Rectal smooth muscle tissue (tissue), 1 donor: ENCODE results near the gene MMP14.
"Not testable (repeated sequence)": the region's sequence is repeated elsewhere in the genome, so short reads cannot be mapped to it uniquely, and the experiment has no call there.

Source experiments
- H3K27ac ChIP-seq: one replicate; pipeline ENCODE4 v1.7.0; 2013; ENCODE audit warnings: low read depth, low read length, inconsistent platforms
- H3K27me3 ChIP-seq: one replicate; pipeline ENCODE4 v1.7.0; 2013; ENCODE audit warnings: low read length; ENCODE audit not compliant: control insufficient read depth, insufficient read depth
- H3K36me3 ChIP-seq: one replicate; pipeline ENCODE4 v1.7.0; 2013; ENCODE audit warnings: low read length; ENCODE audit not compliant: control insufficient read depth, insufficient read depth
- H3K4me1 ChIP-seq: one replicate; pipeline ENCODE4 v1.7.0; 2013; ENCODE audit warnings: low read length; ENCODE audit not compliant: control insufficient read depth, insufficient read depth
- H3K4me3 ChIP-seq: one replicate; pipeline ENCODE4 v1.7.0; 2013; ENCODE audit warnings: low read length
- H3K9ac ChIP-seq: one replicate; pipeline ENCODE4 v1.7.0; 2013; ENCODE audit warnings: low read length

The MMP14 gene

DNA sequence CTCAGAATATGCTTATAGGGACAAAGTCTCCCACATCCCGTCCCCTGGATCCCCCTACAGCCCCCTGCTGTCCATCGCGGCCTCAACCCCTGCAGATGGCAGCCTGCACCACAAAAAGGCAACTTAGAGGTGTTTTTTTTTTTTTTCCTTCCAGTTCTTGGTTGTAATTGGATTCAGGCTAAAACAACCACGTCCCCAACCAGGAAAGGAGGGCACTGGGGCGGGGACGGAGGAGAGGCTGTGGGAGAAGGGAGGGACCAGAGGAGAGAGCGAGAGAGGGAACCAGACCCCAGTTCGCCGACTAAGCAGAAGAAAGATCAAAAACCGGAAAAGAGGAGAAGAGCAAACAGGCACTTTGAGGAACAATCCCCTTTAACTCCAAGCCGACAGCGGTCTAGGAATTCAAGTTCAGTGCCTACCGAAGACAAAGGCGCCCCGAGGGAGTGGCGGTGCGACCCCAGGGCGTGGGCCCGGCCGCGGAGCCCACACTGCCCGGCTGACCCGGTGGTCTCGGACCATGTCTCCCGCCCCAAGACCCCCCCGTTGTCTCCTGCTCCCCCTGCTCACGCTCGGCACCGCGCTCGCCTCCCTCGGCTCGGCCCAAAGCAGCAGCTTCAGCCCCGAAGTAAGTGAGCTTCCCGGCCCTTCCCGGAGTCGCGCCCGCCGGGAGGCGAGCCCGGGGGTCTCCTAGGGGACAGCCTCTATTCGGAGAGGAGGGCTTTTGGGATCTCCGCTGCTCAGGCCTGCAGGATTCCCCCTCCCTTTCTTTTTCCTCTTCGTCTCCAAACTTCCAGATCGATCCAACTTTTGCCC is at the start of gene MMP14:
Gene MMP14, plus strand, starts transcription at position 285 of the 813 bp plus-strand sequence. Its CDS starts 233 bp downstream, at position 518.
- Histone ChIP-seq H3K4me1 (peaks cover 15% of the 10 kb centered on the region), H3K27ac (peak within 1 kb of the TSS; percentile 96), H3K4me3 (peak within 1 kb of the TSS; percentile 94), H3K36me3 (peaks cover 10% of the 10 kb centered on the region), H3K27me3 (no peaks in the 10 kb centered on the region), H3K9ac (peak within 1 kb of the TSS; percentile 91)

DNA sequence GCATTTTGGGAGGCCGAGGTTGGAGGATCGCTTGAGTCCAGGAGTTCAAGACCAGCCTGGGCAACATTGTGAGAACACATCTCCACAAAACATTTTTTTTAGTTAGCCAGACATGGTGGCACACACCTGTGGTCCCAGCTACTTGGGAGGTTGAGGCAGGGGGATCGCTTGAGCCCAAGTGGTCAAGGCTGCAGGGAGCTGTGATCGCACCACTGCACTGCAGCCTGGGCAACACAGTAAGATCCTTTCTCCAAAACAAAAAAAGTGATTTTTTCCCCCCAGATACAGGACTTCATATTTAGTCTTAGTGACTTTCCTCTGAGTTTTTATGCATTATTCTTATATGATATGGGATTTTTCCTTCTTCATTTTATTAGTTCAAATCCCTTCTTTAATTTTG is 49.7 kb upstream of the MMP14 start:
- Histone ChIP-seq H3K27me3 (no peaks in the 10 kb centered on the region), H3K4me3 (no peak overlapping the region), H3K9ac (no peak overlapping the region), H3K27ac (no peak overlapping the region), H3K36me3 (no peaks in the 10 kb centered on the region), H3K4me1 (no peaks in the 10 kb centered on the region)

DNA sequence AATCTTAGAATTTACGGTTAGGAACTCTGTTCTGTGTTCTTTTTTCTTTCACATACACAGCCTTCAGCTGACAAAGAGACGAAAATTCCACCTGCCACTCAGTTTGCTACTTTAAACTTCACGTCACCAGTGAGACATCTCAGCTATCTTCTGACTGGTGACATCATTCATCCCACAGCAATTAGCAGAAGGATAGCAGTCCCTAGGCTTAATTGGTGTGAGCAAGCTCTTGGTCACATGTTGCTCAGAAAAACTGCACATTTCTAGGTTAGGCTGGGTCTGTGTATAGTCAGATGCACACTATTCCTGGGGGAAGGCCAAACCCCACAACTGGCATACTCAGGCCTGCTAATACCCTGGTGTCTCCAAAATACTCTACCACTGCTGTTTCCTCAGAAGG is 45.1 kb upstream of the MMP14 start:
- no peaks in the 10 kb centered on the region for H3K4me1 ChIP-seq
- no peaks in the 10 kb centered on the region for H3K27me3 ChIP-seq
- no peak overlapping the region for H3K27ac ChIP-seq
- no peak overlapping the region for H3K4me3 ChIP-seq
- no peak overlapping the region for H3K9ac ChIP-seq
- no peaks in the 10 kb centered on the region for H3K36me3 ChIP-seq

DNA sequence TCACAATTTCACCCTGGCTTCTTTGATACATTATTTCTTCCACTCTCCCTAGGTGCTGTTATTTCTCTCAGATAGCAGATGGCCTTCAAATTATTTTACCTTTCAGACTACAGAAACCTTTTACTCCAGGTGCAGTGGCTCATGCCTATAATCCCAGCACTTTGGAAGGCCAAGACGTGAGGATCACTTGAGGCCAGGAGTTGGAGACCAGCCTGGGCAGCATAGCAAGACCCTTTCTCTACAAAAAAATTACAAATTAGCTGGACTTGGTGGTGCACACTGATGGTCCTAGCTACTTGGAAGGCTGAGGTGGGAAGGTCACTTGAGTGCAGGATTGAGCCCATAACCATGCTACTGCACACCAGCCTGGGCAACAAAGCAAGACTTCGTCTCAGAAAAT is 44.2 kb upstream of the MMP14 start:
- Histone ChIP-seq H3K9ac (no peak overlapping the region), H3K27ac (no peak overlapping the region), H3K4me1 (no peaks in the 10 kb centered on the region), H3K36me3 (no peaks in the 10 kb centered on the region), H3K27me3 (no peaks in the 10 kb centered on the region), H3K4me3 (no peak overlapping the region)

DNA sequence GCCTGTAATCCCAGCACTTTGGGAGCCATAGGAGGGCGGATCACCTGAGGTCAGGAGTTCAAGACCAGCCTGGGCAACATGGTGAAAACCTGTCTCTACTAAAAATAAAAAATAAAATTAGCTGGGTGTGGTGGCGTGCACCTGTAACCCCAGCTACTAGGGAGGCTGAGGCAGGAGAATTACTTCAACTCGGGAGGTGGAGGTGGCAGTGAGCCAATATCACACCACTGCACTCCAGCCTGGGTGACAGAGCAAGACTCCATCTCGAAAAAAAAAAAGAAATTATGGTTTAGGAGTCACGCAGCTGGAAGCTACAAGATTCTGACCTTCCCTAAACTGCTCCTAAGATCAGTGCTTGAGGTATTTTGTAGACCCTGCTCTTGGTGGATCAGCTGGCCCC is 42.8 kb upstream of the MMP14 start:
- H3K9ac ChIP-seq, H3K27ac ChIP-seq, H3K27me3 ChIP-seq, H3K4me1 ChIP-seq, H3K4me3 ChIP-seq, H3K36me3 ChIP-seq: not testable (repeated sequence)

DNA sequence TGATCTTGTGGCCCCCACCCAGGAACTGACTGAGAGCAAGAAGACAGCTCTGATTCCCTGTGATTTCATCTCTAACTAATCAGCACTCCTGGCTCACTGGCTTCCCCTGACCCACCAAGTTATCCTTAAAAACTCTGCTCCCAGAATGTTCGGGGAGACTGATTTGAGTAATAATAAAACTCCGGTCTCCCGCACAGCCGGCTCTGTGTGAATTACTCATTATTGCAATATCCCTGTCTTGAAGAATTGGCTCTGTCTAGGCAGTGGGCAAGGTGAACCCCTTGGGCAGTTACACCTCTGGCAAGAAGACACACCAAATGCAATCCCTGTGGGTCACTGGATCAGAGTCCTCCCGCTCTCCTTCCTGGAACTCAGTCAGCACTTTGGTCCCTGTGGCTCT is 42.4 kb upstream of the MMP14 start:
- Histone ChIP-seq H3K4me1 (no peaks in the 10 kb centered on the region), H3K27me3 (no peaks in the 10 kb centered on the region), H3K4me3 (no peak overlapping the region), H3K36me3 (no peaks in the 10 kb centered on the region), H3K27ac (no peak overlapping the region), H3K9ac (no peak overlapping the region)

DNA sequence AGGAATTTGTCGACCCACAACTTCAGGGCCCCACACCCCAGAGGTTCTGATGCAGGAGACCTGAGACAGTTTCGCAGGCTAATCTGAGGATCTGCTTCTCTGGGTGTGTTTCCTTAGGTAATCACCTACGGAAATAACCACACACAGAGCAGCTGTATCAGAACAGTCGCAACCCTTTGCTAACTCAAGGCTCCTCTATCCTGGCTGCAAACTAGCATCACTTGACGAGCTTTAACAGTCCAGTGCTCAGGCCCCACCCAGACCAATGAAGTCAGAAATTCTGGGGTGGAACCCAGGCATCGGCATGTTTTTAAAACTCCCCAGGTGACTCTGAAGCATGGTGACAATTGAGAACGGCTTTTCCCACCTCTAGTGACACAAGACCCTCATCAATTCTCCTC is 41.8 kb upstream of the MMP14 start:
- H3K27me3 ChIP-seq = no peaks in the 10 kb centered on the region
- no peak overlapping the region for H3K4me3 ChIP-seq
- no peak overlapping the region for H3K27ac ChIP-seq
- no peaks in the 10 kb centered on the region for H3K36me3 ChIP-seq
- H3K9ac ChIP-seq = no peak overlapping the region
- no peaks in the 10 kb centered on the region for H3K4me1 ChIP-seq

DNA sequence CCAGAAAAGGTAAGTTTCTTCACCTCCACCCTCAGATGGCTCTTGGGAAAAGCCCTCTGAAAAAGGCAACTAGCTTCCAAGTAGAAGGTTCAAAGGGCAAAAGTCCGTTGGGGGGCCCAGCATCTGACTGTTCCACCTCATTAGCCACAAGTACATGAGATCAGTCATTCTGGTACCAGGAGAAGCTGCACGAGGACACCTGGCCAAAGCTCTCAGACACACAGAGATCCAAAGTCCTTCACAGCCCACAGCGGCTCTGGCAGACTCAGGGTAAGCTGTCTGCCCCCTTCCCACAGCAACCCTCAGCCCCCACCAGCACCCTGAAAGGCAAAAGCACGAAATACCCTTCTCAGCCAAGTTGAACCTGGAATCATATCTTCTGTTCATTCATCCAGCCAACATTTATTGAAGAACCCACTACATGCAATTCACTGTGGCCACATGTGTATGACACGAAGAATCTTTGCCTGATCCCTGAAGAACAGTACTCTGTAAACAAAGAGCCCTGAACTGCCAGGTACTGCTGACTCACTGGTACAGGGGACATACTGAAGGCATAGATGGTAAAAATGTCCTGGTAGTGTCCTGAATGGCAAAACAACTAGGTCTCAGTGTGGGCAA is 40.2 kb upstream of the MMP14 start:
- Histone ChIP-seq H3K9ac (no peak overlapping the region), H3K4me1 (no peaks in the 10 kb centered on the region), H3K27me3 (no peaks in the 10 kb centered on the region), H3K36me3 (no peaks in the 10 kb centered on the region), H3K4me3 (no peak overlapping the region), H3K27ac (no peak overlapping the region)

DNA sequence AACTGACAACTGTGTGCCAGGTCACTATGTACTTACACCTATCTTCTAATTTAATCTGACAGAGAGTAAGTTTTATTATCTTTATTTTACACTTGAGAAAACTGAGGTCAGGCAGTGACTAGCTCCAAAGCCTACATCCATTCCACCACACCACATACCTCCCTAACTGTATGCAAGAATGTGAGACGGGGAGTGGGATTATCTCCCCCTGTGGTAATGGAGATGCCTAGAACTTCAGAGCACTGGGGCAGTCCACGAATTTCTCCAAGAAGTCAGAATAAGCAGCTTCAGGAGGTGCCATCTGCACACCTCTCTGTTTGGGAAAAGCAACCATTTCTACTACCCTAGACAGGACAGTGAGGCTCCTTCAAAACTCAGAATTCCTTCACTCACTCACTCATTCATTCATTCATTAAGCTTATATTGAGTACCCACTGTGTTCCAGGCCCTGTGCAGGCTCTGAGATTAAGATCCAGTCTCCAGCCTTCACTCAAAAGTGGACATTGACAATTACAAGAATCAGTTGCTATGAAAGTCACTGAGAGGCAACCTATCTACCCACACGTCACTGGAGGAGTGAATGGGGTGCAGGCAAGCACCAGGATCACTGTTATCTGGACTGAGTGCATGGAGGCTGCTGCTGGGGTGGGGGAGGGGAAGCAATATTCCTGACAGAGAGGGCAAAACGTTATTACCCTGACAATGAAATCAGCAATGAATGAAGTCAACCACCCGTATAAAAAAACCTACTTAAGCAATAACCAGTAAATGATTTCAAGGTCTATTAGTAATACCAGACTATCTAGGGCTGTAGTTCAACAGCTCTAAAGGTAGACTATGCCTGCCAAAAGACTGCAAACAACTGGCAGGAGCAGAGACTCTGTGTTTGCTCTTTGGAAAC is 39.1 kb upstream of the MMP14 start:
- Histone ChIP-seq H3K4me3 (no peak overlapping the region), H3K9ac (no peak overlapping the region), H3K36me3 (no peaks in the 10 kb centered on the region), H3K27me3 (no peaks in the 10 kb centered on the region), H3K4me1 (no peaks in the 10 kb centered on the region), H3K27ac (no peak overlapping the region)

DNA sequence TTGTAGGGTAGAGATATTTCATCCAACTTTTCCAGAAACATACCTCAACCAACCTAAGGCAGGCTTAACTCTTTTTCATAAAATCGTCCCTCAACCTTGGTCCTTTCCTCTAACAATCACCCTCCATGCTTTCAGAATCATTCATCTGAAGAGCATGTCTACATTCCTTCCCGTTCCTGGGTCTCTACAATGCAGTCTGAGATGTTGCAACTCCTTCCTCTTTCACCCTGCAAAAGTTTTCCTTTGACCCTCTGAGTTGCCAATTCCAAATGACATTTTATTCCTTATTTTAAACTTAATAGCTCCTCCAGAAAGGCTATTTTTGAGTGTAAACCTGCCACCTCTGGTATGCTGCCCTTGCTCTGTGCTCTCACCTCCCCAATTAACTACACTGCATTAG is 37.9 kb upstream of the MMP14 start:
- Histone ChIP-seq H3K4me1 (no peaks in the 10 kb centered on the region), H3K27me3 (no peaks in the 10 kb centered on the region), H3K27ac (no peak overlapping the region), H3K9ac (no peak overlapping the region), H3K36me3 (no peaks in the 10 kb centered on the region), H3K4me3 (no peak overlapping the region)

DNA sequence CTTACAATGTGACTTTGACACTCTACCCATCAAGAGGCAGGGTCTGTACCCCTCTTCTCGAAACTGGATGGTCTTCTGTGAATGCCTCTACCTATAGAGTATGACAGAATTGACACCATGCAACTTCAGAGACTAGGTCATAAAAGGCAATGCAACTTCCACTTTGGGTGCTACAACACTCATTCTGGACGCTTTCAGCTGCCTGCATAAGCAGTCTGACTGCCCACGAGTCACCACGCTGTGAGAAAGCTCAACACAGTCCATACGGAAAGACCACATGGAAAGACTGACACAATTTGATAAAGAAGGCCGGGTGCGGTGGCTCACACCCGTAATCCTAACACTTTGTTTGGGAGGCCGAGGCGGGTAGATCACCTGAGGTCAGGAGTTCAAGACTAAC is 36.0 kb upstream of the MMP14 start:
- H3K27me3 ChIP-seq = no peaks in the 10 kb centered on the region
- no peak overlapping the region for H3K4me3 ChIP-seq
- no peak overlapping the region for H3K9ac ChIP-seq
- H3K36me3 ChIP-seq = no peaks in the 10 kb centered on the region
- no peaks in the 10 kb centered on the region for H3K4me1 ChIP-seq
- no peak overlapping the region for H3K27ac ChIP-seq

DNA sequence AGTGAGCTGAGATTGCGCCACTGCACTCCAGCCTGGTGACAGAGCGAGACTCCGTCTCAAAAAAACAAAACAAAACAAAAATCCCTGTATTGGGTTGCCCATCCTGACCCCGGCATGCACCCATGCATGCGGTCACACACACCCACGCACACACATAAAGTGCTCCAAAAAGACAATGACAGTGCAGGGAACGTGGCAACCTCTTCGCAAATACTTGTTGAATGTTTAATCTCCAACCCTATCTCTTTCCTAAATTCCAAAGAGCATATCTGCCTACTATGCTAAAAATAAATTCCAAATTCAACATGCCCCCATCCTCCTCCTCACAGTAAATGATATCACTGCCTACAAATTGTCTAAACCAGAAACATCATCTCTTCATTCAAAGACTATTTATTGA is 34.7 kb upstream of the MMP14 start:
- Histone ChIP-seq H3K27ac (no peak overlapping the region), H3K9ac (no peak overlapping the region), H3K4me3 (no peak overlapping the region), H3K4me1 (no peaks in the 10 kb centered on the region), H3K36me3 (no peaks in the 10 kb centered on the region), H3K27me3 (no peaks in the 10 kb centered on the region)
